ENCODE results near the gene VAT1. TPM values are rescaled to one million over a fixed set of nuclear protein-coding genes. Genes with fewer than 3 reads are reported as not detected.

VAT1 gene
- total RNA-seq, 1 experiment from 2014 or later, result 45.7 TPM

DNA sequence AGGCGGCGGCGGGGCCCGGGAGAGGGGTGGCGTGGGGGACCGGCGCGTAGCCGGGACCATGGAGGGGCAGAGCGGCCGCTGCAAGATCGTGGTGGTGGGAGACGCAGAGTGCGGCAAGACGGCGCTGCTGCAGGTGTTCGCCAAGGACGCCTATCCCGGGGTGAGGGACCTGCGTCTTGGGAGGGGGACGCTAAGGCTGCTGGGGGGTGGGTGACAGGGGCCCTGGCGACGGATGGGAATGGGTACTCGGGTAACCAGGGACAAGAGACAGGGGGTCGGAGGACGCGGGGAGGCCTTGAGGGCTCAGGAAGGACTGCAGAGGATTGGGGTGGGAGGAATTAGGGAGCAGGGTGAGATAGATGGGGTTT, 3.1 kb upstream of the VAT1 start:
- Histone ChIP-seq H3K79me2 (ENCODE audit: low read length) (peaks cover 4% of the 10 kb centered on the region; the same call in 1 of the 2 replicates), H3K27ac (ENCODE audit: low read length) (no peak overlapping the region), H3K9me2 (replicated peaks; ENCODE audit: insufficient read depth, low read length) (no peaks in the 10 kb centered on the region), H3K4me1 (ENCODE audit: low read length) (peaks cover 16% of the 10 kb centered on the region), H3K9ac (ENCODE audit: low read length) (peak overlapping the region; percentile 50), H3K4me3 (ENCODE audit: low read length) (peak overlapping the region; percentile 54; the same call in 1 of the 2 replicates), H2AFZ (ENCODE audit: low read length) (no peak overlapping the region), H3K27me3 (ENCODE audit: low read length) (no peaks in the 10 kb centered on the region), H3K36me3 (ENCODE audit: insufficient read depth, low read length) (no peaks in the 10 kb centered on the region), H3K9me3 (ENCODE audit: low read length) (no peaks in the 10 kb centered on the region), H3K4me2 (ENCODE audit: low read depth, low read length, poor library complexity, severe bottlenecking) (peak overlapping the region; percentile 93), H4K20me1 (ENCODE audit: insufficient read depth, low read depth, low read length) (no peaks in the 10 kb centered on the region)
- DNase-seq, result no peak

DNA sequence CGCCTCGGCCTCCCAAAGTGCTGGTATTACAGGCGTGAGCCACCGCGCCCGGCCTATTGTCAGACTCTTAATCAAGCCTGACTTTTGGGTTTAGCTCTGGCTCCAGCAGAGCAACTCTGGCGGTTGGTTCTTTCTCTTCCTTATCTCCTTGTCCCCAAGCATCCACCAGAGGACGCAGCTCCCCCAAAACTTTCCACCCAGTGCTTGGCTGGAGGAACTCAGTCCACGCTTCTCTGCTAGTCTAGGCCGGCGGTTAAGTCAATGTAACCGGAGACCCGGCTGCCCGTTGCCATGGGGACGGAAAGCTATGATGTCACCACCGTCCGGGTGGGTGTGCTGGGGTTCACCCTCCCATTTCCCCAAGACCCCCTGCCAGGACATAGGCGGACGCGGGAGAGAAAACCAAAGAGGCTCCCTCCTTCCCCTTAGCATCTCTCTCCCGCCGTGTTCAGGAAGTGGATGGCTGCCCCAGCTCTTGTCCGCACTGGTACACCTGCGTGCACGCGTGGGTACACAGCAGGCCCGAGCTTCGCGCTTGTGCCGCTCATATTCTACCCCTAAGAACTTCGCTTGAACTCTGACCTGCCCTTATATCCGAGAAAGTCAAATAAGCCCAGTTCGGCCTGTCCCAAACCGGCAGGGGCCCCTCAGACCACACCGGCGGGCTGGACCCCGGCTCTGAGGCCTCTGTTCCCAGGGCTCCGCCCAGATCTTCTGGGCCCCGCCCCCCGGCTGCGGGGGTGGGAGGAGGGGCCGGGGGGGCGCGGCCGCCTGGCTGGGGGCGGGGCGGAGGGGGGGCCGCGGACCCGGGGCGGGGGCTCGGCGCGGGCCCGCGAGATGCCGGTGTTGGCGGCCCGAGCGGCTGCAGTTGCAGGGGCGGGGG, 2.5 kb upstream of the VAT1 start, which contains the start of gene RND2:
RND2 (plus strand) TSS at position 825 of the 883 bp plus-strand sequence. CDS start 117 bp downstream, outside the sequence.
- H2AFZ ChIP-seq (ENCODE audit: low read length), result peak within 1 kb of the TSS; percentile 81
- H3K27me3 ChIP-seq (ENCODE audit: low read length), result no peaks in the 10 kb centered on the region
- peaks cover 9% of the 10 kb centered on the region; the same call in 1 of the 2 replicates for H3K79me2 ChIP-seq (ENCODE audit: low read length)
- peak; percentile 98 for DNase-seq
- H4K20me1 ChIP-seq (ENCODE audit: insufficient read depth, low read depth, low read length), result no peaks in the 10 kb centered on the region
- H3K36me3 ChIP-seq (ENCODE audit: insufficient read depth, low read length), result no peaks in the 10 kb centered on the region
- peaks cover 16% of the 10 kb centered on the region for H3K4me1 ChIP-seq (ENCODE audit: low read length)
- no peaks in the 10 kb centered on the region for H3K9me2 ChIP-seq (replicated peaks; ENCODE audit: insufficient read depth, low read length)
- H3K9me3 ChIP-seq (ENCODE audit: low read length), result no peaks in the 10 kb centered on the region
- H3K9ac ChIP-seq (ENCODE audit: low read length), result peak within 1 kb of the TSS; percentile 68
- peak within 1 kb of the TSS; percentile 93 for H3K4me2 ChIP-seq (ENCODE audit: low read depth, low read length, poor library complexity, severe bottlenecking)
- H3K4me3 ChIP-seq (ENCODE audit: low read length), result peak within 1 kb of the TSS; percentile 69
- H3K27ac ChIP-seq (ENCODE audit: low read length), result peak within 1 kb of the TSS; percentile 43; the same call in 1 of the 2 replicates

DNA sequence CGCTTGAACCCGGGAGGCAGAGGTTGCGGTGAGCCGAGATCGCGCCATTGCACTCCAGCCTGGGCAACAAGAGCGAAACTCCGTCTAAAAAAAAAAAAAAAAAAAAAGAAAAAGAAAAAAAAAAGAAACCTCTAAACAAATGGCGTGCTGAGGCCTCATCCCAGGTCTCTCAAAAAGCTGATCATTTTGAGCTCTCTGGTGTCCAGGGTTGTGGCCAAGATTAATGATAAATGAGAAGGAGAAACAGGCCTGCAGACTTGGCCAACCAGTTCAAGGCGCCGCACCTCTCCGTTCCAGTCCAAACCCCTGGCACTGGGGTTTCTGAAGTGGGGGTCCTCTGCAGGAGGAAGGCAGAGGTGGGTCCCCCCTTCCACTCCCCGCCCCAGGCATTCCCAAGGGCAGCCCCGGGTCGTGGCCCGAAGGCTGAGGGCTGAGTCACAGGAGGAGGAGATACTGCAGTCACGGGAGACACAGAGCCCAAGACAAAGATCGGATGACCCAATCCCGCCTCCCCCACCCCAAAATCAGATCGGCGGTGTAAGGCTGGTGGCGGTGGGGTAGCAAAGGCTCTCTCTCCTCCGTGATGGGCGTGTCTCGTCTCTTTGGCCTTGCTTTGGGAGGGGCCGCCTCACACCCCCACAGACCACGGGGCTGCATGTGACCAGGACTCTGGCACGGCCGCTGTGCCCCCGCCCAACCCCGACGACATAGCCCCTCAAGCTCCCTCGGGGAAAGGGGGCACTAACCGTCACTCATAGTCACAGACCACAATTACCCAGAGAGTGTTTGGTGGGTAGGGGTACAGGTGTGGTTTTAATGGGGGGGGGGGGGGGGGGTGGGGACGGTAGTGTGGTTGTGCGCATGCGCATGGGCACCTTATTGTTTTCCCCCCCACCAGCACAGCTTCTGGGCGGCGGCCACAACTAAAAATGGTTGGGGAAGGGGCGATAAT, 1.1 kb downstream of the VAT1 start:
- Histone ChIP-seq H3K9ac (ENCODE audit: low read length) (peak overlapping the region; percentile 82), H3K27me3 (ENCODE audit: low read length) (no peaks in the 10 kb centered on the region), H2AFZ (ENCODE audit: low read length) (peak overlapping the region; percentile 86), H4K20me1 (ENCODE audit: insufficient read depth, low read depth, low read length) (no peaks in the 10 kb centered on the region), H3K4me1 (ENCODE audit: low read length) (peaks cover 28% of the 10 kb centered on the region), H3K9me2 (replicated peaks; ENCODE audit: insufficient read depth, low read length) (no peaks in the 10 kb centered on the region), H3K4me2 (ENCODE audit: low read depth, low read length, poor library complexity, severe bottlenecking) (peak overlapping the region; percentile 82), H3K4me3 (ENCODE audit: low read length) (peak overlapping the region; percentile 84), H3K36me3 (ENCODE audit: insufficient read depth, low read length) (no peaks in the 10 kb centered on the region), H3K79me2 (ENCODE audit: low read length) (peaks cover 13% of the 10 kb centered on the region; the same call in 1 of the 2 replicates), H3K27ac (ENCODE audit: low read length) (no peak overlapping the region), H3K9me3 (ENCODE audit: low read length) (no peaks in the 10 kb centered on the region)
- peak; percentile 68 for DNase-seq

DNA sequence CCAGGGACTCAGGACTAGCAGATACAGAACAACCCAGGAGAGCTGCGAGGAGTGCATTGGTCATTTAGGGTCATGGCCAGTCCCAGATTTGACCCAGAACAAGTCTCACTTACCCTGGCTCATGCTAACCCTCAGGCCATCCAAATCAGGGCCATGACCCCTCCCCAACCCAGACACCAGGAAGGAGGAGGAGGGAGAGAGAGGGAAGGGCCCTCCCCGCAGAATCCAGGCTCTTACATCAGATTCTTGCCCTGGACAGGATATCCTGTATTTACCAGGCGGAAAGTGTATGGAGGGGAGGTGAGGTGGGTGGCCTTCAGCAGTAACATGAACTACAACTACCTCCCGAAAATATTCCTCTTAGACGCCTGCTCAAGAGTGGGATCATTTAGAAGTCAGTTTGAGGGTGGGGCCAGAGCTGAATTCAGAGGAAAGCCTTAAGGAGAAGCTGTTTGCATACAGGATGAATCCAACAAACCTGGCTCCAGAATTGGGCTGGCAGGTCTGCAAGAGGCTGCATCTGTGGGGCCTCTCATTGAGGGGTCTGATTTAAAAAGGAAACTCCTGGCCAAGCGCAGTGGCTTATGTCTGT, 2.1 kb downstream of the VAT1 start:
- H3K4me2 ChIP-seq (ENCODE audit: low read depth, low read length, poor library complexity, severe bottlenecking), result no peak overlapping the region
- H2AFZ ChIP-seq (ENCODE audit: low read length), result no peak overlapping the region
- no peaks in the 10 kb centered on the region for H3K9me3 ChIP-seq (ENCODE audit: low read length)
- no peaks in the 10 kb centered on the region for H3K36me3 ChIP-seq (ENCODE audit: insufficient read depth, low read length)
- H3K4me1 ChIP-seq (ENCODE audit: low read length), result peaks cover 25% of the 10 kb centered on the region
- no peaks in the 10 kb centered on the region for H3K27me3 ChIP-seq (ENCODE audit: low read length)
- no peaks in the 10 kb centered on the region for H3K9me2 ChIP-seq (replicated peaks; ENCODE audit: insufficient read depth, low read length)
- no peak overlapping the region for H3K27ac ChIP-seq (ENCODE audit: low read length)
- H3K79me2 ChIP-seq (ENCODE audit: low read length), result peaks cover 13% of the 10 kb centered on the region; the same call in 1 of the 2 replicates
- no peak for DNase-seq
- no peak overlapping the region; the same call in 1 of the 2 replicates for H3K9ac ChIP-seq (ENCODE audit: low read length)
- H4K20me1 ChIP-seq (ENCODE audit: insufficient read depth, low read depth, low read length), result no peaks in the 10 kb centered on the region
- no peak overlapping the region for H3K4me3 ChIP-seq (ENCODE audit: low read length)

DNA sequence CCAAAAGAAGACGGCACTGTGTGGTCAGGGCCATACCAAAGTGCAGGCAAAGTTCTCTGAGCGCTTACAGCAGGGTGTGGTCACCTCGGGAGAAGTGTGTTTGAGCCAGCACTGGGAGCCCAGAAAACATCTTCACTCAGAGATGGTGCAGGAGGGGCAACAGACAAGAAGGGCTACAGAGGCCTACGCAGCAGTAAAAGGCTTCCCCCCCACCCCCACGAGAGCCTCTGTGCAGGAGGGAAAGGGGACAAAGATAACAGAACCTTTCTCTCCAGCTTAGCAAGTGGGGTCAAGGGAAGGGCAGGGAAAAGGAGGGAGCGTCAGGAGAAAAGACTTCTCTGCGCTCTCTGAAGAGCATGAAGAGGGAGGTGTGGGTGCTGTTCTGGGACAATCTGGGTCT, 2.8 kb downstream of the VAT1 start:
- no peak overlapping the region for H3K9ac ChIP-seq (ENCODE audit: low read length)
- peaks cover 20% of the 10 kb centered on the region for H3K4me1 ChIP-seq (ENCODE audit: low read length)
- H3K27me3 ChIP-seq (ENCODE audit: low read length), result no peaks in the 10 kb centered on the region
- no peaks in the 10 kb centered on the region for H3K9me3 ChIP-seq (ENCODE audit: low read length)
- no peak overlapping the region for H3K27ac ChIP-seq (ENCODE audit: low read length)
- no peak overlapping the region for H3K4me2 ChIP-seq (ENCODE audit: low read depth, low read length, poor library complexity, severe bottlenecking)
- H4K20me1 ChIP-seq (ENCODE audit: insufficient read depth, low read depth, low read length), result no peaks in the 10 kb centered on the region
- no peaks in the 10 kb centered on the region for H3K9me2 ChIP-seq (replicated peaks; ENCODE audit: insufficient read depth, low read length)
- peaks cover 13% of the 10 kb centered on the region; the same call in 1 of the 2 replicates for H3K79me2 ChIP-seq (ENCODE audit: low read length)
- DNase-seq, result no peak
- no peak overlapping the region for H2AFZ ChIP-seq (ENCODE audit: low read length)
- H3K36me3 ChIP-seq (ENCODE audit: insufficient read depth, low read length), result no peaks in the 10 kb centered on the region
- H3K4me3 ChIP-seq (ENCODE audit: low read length), result no peak overlapping the region

DNA sequence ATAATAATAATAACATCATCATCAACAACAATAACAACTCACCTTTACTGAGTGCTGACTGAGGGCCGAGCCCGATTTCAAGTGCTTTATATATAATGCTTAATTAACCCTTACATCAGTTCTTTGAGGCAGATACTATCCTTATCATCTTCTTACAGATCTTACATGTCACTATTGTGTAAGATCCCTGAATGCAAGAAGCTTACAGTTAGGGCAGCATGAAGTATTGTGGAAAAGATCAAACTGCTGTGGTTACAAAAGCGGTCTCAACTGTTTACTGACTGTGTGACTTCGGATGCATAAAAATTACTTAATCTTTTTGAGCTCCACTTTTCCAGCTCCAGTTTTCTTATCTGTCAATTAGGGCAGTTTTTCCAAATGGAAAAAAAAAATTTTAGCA, 3.3 kb downstream of the VAT1 start:
- Histone ChIP-seq H3K4me1 (ENCODE audit: low read length) (peaks cover 18% of the 10 kb centered on the region), H3K4me3 (ENCODE audit: low read length) (no peak overlapping the region), H3K27ac (ENCODE audit: low read length) (no peak overlapping the region), H3K9ac (ENCODE audit: low read length) (no peak overlapping the region), H3K9me3 (ENCODE audit: low read length) (no peaks in the 10 kb centered on the region), H3K27me3 (ENCODE audit: low read length) (no peaks in the 10 kb centered on the region), H3K4me2 (ENCODE audit: low read depth, low read length, poor library complexity, severe bottlenecking) (no peak overlapping the region), H3K9me2 (replicated peaks; ENCODE audit: insufficient read depth, low read length) (no peaks in the 10 kb centered on the region), H2AFZ (ENCODE audit: low read length) (no peak overlapping the region), H3K79me2 (ENCODE audit: low read length) (peaks cover 13% of the 10 kb centered on the region; the same call in 1 of the 2 replicates), H3K36me3 (ENCODE audit: insufficient read depth, low read length) (no peaks in the 10 kb centered on the region), H4K20me1 (ENCODE audit: insufficient read depth, low read depth, low read length) (no peaks in the 10 kb centered on the region)
- no peak for DNase-seq

DNA sequence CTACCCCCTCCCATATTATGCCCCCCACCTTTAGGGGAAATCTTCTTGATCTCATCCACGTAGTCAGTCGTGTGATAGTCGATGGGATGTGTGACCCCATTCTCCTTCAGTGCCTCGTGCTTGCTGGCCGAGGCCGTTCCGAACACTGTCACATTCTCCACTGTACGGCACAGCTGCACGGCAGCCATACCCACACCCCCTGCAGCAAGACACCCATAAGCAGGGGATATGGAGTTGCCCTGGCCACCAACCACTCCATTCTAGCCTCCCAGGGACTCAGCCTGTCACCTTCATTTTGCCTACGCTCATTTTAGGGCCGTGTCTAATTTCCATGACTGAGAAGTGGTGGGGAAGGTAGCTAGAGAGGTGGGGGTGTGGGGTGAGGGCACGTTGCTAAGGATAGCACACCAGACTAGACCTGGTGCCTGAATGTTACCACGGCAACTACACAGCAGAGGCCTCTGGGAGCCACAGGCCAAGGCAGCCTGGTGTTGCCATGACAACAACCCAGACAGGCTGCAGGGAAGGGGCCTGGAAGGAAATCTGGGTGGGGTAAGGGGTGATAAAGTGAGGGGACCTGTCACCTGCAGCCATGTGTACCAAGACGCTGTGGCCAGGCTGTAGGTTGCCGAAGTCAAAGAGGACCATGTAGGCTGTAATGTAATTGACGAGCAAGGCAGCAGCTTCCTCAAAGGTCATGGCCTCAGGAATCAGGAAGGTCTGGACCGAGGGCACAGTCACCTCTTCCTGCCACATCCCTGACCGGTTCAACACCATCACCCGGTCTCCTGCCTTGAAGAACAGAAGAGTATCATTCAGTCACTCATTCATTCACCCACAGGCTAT, 4.0 kb downstream of the VAT1 start:
- Histone ChIP-seq H3K27ac (ENCODE audit: low read length) (no peak overlapping the region), H3K4me2 (ENCODE audit: low read depth, low read length, poor library complexity, severe bottlenecking) (peak overlapping the region; percentile 8), H3K9ac (ENCODE audit: low read length) (no peak overlapping the region), H3K9me3 (ENCODE audit: low read length) (no peaks in the 10 kb centered on the region), H3K36me3 (ENCODE audit: insufficient read depth, low read length) (no peaks in the 10 kb centered on the region), H3K27me3 (ENCODE audit: low read length) (no peaks in the 10 kb centered on the region), H3K4me3 (ENCODE audit: low read length) (no peak overlapping the region), H3K79me2 (ENCODE audit: low read length) (peaks cover 13% of the 10 kb centered on the region; the same call in 1 of the 2 replicates), H3K9me2 (replicated peaks; ENCODE audit: insufficient read depth, low read length) (no peaks in the 10 kb centered on the region), H2AFZ (ENCODE audit: low read length) (no peak overlapping the region), H4K20me1 (ENCODE audit: insufficient read depth, low read depth, low read length) (no peaks in the 10 kb centered on the region), H3K4me1 (ENCODE audit: low read length) (peaks cover 18% of the 10 kb centered on the region)
- peak; percentile 72 for DNase-seq

Data from Karpas-422 (cell line).